Kidney (tissue), 14 donors: ENCODE data around the gene OMG. TPM values are rescaled to one million over a fixed set of nuclear protein-coding genes. Genes with fewer than 3 reads are reported as not detected.

Source experiments
- DNase-seq, 5 donors: peaks; one replicate each; pipeline ENCODE4 v3.0.0-alpha.2; 2013 to 2020
- FAIRE-seq: peaks from 2 replicates; lab custom pipeline; 2012; peaks lifted over from hg19 to GRCh38; lab: Jason Lieb, UNC
- H3K27ac ChIP-seq, 2 donors: one replicate each; pipeline ENCODE4 v1.7.0; 2013; ENCODE audit warnings: low read depth in 2 of 2, low read length in 2 of 2, inconsistent platforms in 1 of 2
- H3K27me3 ChIP-seq: one replicate; pipeline ENCODE4 v1.7.1; 2013; ENCODE audit warnings: low read length, inconsistent platforms; ENCODE audit not compliant: control insufficient read depth, insufficient read depth
- H3K36me3 ChIP-seq, 3 donors: one replicate each; pipeline versions ENCODE4 v1.7.0 to v1.7.1; 2013; ENCODE audit warnings: low read length in 3 of 3, control low read depth in 1 of 3, inconsistent platforms in 1 of 3; ENCODE audit not compliant: insufficient read depth in 3 of 3, control insufficient read depth in 2 of 3
- H3K4me1 ChIP-seq, 3 donors: one replicate each; pipeline versions ENCODE4 v1.7.0 to v1.7.1; 2013; ENCODE audit warnings: low read length in 3 of 3, inconsistent platforms in 1 of 3, low read depth in 1 of 3; ENCODE audit not compliant: control insufficient read depth in 2 of 3, insufficient read depth in 2 of 3
- H3K4me3 ChIP-seq, 3 donors: one replicate each; pipeline versions ENCODE4 v1.7.0 to v1.8.1; 2013; ENCODE audit warnings: low read length in 3 of 3, control low read depth in 1 of 3, inconsistent platforms in 1 of 3
- H3K9ac ChIP-seq, 3 donors: one replicate each; pipeline versions ENCODE4 v1.7.0 to v1.7.1; 2013; ENCODE audit warnings: low read length in 3 of 3, control low read depth in 1 of 3, inconsistent platforms in 1 of 3
- H3K9me3 ChIP-seq, 3 donors: one replicate each; pipeline versions ENCODE4 v1.7.0 to v1.7.1; 2013; ENCODE audit warnings: low read length in 3 of 3, control low read depth in 1 of 3, inconsistent platforms in 1 of 3; ENCODE audit not compliant: control insufficient read depth in 2 of 3, insufficient read depth in 1 of 3
- intact Hi-C: fragments of 100-400 bp; cut with DNase I; formaldehyde crosslinking; loops from one replicate; pipeline ENCODE4 v1.11.1; 2022
- polyA plus RNA-seq: library from polyadenylated mRNA; stranded (reverse); fragments of 350-450 nt; fragmentation: Illumina TruSeq; extraction: RNeasy Lipid Tissue Mini Kit (QIAGEN cat#74804); gene quantifications from one replicate; pipeline ENCODE4 v1.2.3, GENCODE V29; 2014; ENCODE audit warnings: low read depth, low replicate concordance; ENCODE audit not compliant: insufficient read depth
- total RNA-seq: library from RNA; stranded (reverse); fragmentation: NEBNext Ultra II Directional; extraction: Animal tissue kit (Norgen Biotek cat#: 25700); gene quantifications from one replicate; pipeline ENCODE4 v1.2.1, GENCODE V29; 2021
- TF ChIP-seq, protein P1 (sequence below): IDR thresholded peaks from 3 replicates; pipeline ENCODE4 v1.5.1; 2012; ENCODE audit warnings: mild to moderate bottlenecking, moderate library complexity, borderline replicate concordance; ENCODE audit not compliant: insufficient read depth; ENCODE audit errors: extremely low read depth
- donor health status: control.
- donor health status: control.
- donor health status: control.
- donor health status: control.
- donor health status: control.
- donor health status: DM: yes; HTN: yes; CAD: no.
- donor health status: Normal renal cell carcinoma (clear cell type).

OMG gene
- total and polyA plus RNA-seq, 2 donors from 2014 or later, result not detected

DNA sequence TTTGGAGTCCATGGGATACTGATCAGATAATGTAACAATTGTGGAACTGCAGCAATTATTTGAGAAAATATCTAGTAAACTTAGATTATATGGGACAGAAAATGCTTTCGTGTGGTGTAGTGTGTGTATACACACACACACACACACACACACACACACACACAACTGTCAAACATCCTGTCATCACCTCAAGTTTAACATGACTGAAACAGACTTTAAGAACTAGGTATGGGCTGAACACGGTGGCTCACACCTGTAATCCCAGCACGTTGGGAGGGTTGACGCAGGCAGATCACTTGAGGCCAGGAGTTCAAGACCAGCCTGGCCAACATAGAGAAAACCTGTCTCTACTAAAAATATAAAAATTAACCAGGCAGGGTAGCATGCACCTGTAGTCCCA is 24.9 kb upstream of the OMG start:
- intact Hi-C loops, result no loop called here
- TF ChIP-seq, protein P1, sequence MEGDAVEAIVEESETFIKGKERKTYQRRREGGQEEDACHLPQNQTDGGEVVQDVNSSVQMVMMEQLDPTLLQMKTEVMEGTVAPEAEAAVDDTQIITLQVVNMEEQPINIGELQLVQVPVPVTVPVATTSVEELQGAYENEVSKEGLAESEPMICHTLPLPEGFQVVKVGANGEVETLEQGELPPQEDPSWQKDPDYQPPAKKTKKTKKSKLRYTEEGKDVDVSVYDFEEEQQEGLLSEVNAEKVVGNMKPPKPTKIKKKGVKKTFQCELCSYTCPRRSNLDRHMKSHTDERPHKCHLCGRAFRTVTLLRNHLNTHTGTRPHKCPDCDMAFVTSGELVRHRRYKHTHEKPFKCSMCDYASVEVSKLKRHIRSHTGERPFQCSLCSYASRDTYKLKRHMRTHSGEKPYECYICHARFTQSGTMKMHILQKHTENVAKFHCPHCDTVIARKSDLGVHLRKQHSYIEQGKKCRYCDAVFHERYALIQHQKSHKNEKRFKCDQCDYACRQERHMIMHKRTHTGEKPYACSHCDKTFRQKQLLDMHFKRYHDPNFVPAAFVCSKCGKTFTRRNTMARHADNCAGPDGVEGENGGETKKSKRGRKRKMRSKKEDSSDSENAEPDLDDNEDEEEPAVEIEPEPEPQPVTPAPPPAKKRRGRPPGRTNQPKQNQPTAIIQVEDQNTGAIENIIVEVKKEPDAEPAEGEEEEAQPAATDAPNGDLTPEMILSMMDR, result no peak
- no peak overlapping the region for H3K27ac ChIP-seq
- no peak overlapping the region for H3K4me3 ChIP-seq
- H3K9me3 ChIP-seq, result no peaks in the 10 kb centered on the region
- no peak for DNase-seq
- no peak for FAIRE-seq
- no peaks in the 10 kb centered on the region for H3K27me3 ChIP-seq
- H3K36me3 ChIP-seq, result peaks cover 0 to 12% (median 3%) of the 10 kb centered on the region in 3 donors
- H3K4me1 ChIP-seq, result no peaks in the 10 kb centered on the region
- H3K9ac ChIP-seq, result no peak overlapping the region

DNA sequence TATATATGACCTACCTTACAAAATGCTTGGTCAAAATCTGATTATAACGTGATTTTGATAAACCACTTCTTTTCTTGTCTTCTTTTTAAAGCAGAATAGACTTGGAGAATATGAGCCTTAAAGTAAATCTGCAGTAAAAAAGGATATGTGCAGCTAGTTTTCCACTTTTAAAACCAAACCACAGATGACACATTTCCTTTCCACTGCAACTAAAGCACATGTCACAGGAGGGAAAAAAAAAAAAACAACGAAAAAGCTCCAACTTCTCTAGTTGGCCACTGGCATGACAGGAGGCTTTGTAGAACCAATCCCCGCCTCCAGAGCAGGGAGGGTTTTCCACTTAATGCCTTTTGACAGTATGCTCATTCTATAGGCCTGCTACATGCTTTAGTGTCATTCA is 24.4 kb upstream of the OMG start, which contains the start of gene EVI2A:
TSS of gene EVI2A (minus strand) at position 142 of the 400 bp plus-strand sequence. CDS start 2,609 bp downstream, outside the sequence.
- intact Hi-C loops, result no loop called here
- H3K4me3 ChIP-seq, result peak within 1 kb of the TSS in 1 of 3 donors; percentile 0
- H3K36me3 ChIP-seq, result peaks cover 0 to 9% (median 3%) of the 10 kb centered on the region in 3 donors
- no peak within 1 kb of the TSS for H3K9ac ChIP-seq
- DNase-seq (peak in 1 of 5 donors; percentile 14), FAIRE-seq (no peak)
- H3K4me1 ChIP-seq, result no peaks in the 10 kb centered on the region
- no peak within 1 kb of the TSS for H3K27ac ChIP-seq
- H3K27me3 ChIP-seq, result no peaks in the 10 kb centered on the region
- TF ChIP-seq, protein P1, result no peak
- no peaks in the 10 kb centered on the region for H3K9me3 ChIP-seq

DNA sequence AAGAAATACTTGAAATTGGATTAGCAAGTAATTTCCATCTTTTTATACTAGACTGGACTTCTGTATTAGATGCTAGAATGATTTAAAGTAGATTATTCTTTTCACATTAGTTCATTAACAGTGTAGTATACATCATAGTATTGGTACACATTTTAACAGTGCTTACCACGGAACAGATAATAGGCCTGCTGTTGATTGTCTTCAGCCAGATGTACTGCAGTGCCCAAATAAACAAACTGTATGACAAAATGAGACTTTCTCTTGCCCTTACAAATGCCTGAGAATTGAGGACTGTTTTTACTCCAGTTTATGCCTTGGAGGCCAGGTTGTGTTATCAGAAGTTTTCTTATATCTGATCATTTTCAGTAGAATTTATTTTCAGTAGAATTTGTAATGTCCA is 23.8 kb upstream of the OMG start:
- Histone ChIP-seq H3K9ac (no peak overlapping the region), H3K27ac (no peak overlapping the region), H3K9me3 (no peaks in the 10 kb centered on the region), H3K27me3 (no peaks in the 10 kb centered on the region), H3K4me3 (peak overlapping the region in 1 of 3 donors; percentile 0), H3K36me3 (peaks cover 0 to 2% (median under 1%) of the 10 kb centered on the region in 3 donors), H3K4me1 (no peaks in the 10 kb centered on the region)
- DNase-seq, result no peak
- TF ChIP-seq, protein P1, result no peak
- intact Hi-C loops, result no loop called here
- FAIRE-seq, result no peak

DNA sequence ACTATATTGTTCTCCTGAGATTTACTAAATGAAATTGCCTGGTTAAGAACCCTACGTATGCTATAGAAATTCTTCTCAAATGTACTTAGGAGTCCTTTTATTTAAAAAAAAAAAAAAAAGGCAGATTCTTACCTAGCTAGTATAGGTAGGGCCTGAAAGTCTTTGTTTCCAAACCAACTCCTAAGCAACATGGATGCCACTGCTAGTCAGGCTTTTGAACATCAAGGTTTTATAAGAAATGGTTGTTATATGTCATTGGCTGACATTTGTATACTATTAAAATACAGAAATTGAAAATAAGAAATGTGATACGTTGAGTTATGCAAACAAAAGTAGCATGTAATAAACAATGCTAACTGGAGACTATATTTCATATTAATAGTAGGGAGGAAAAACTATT is 23.2 kb upstream of the OMG start:
- H3K4me3 ChIP-seq, result no peak overlapping the region
- intact Hi-C loops, result no loop called here
- no peaks in the 10 kb centered on the region for H3K4me1 ChIP-seq
- no peaks in the 10 kb centered on the region for H3K27me3 ChIP-seq
- DNase-seq, result no peak
- no peak overlapping the region for H3K27ac ChIP-seq
- no peak overlapping the region for H3K9ac ChIP-seq
- TF ChIP-seq, protein P1, result no peak
- FAIRE-seq, result no peak
- H3K9me3 ChIP-seq, result no peaks in the 10 kb centered on the region
- no peaks in the 10 kb centered on the region for H3K36me3 ChIP-seq
